ENCODE measurements around the gene CLEC11A.

DNA sequence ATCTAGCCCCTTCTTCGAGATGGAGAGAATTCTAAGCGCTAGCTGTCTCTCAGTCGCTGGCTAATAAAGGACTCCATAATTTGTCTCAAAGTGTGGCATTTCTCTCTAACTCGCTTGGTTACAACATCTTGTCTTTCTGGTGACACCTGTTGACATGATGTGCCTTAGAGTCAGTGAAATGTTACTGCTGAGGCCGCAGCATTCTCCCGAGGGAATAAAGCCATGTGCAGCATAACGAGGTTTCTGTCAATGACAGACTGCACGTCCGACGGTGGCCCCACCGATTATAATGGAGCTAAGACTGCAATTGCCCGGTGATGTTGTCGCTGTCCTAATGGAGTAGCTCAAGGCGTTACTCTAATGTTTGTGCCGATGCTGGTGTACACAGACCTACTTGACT lies 26.8 kb downstream of the CLEC11A start:
- no peak for TF ChIP-seq EP300 (conservative IDR thresholded peaks at IDR 0.05; ENCODE audit: poor library complexity, severe bottlenecking)
- TF ChIP-seq RAD21 (conservative IDR thresholded peaks at IDR 0.05) = no peak

Data from neural cell (in vitro differentiated cells).